H9 (cell line): ENCODE measurements around the gene VIPR2. TPM values are rescaled to one million over a fixed set of nuclear protein-coding genes. Genes with fewer than 3 reads are reported as not detected.

Experiments
- DNase-seq: peaks from one replicate; pipeline ENCODE4 v3.0.0-alpha.2; 2017
- H2AFZ ChIP-seq: one replicate; pipeline ENCODE4 v1.6.1; 2013; ENCODE audit warnings: mild to moderate bottlenecking, low read length, control low read depth, moderate library complexity
- H2AK5ac ChIP-seq: 2 replicates; pipeline ENCODE4 v1.6.1; 2013; ENCODE audit warnings: low read length, control low read depth, mixed read lengths; ENCODE audit not compliant: insufficient read length
- H2BK120ac ChIP-seq: one replicate; pipeline ENCODE4 v1.6.1; 2013; ENCODE audit warnings: low read depth, mild to moderate bottlenecking, low read length, control low read depth, inconsistent platforms; ENCODE audit not compliant: poor library complexity, severe bottlenecking
- H2BK12ac ChIP-seq: 2 replicates; pipeline ENCODE4 v1.6.1; 2013; ENCODE audit warnings: low read length, control low read depth, mixed read lengths, low read depth; ENCODE audit not compliant: insufficient read length
- H2BK15ac ChIP-seq: 2 replicates; pipeline ENCODE4 v1.6.1; 2013; ENCODE audit warnings: low read depth, low read length, control low read depth
- H2BK20ac ChIP-seq: one replicate; pipeline ENCODE4 v1.6.1; 2013; ENCODE audit warnings: low read depth, mild to moderate bottlenecking, low read length, control low read depth, inconsistent platforms; ENCODE audit not compliant: poor library complexity, severe bottlenecking
- H2BK5ac ChIP-seq: 2 replicates; pipeline ENCODE4 v1.6.1; 2013; ENCODE audit warnings: low read length, control low read depth, mixed read lengths; ENCODE audit not compliant: insufficient read length
- H3K14ac ChIP-seq: 2 replicates; pipeline ENCODE4 v1.6.1; 2013; ENCODE audit warnings: low read length, control low read depth; ENCODE audit not compliant: insufficient read depth
- H3K18ac ChIP-seq: 2 replicates; pipeline ENCODE4 v1.6.1; 2013; ENCODE audit warnings: low read depth, mild to moderate bottlenecking, mixed read lengths, low read length, control low read depth; ENCODE audit not compliant: insufficient read length
- H3K23ac ChIP-seq: 2 replicates; pipeline ENCODE4 v1.6.1; 2013; ENCODE audit warnings: low read length, control low read depth, mixed read lengths, low read depth; ENCODE audit not compliant: insufficient read length
- H3K23me2 ChIP-seq: 2 replicates; pipeline ENCODE4 v1.6.1; 2013; ENCODE audit warnings: low read depth, mild to moderate bottlenecking, mixed read lengths, low read length, control low read depth; ENCODE audit not compliant: insufficient read length, poor library complexity, severe bottlenecking
- H3K27ac ChIP-seq: 2 replicates; pipeline ENCODE4 v1.5.1; 2013; ENCODE audit warnings: low read length, control low read depth, mixed read lengths, low read depth; ENCODE audit not compliant: insufficient read length
- H3K27me3 ChIP-seq: 2 replicates; pipeline ENCODE4 v1.6.1; 2013; ENCODE audit warnings: low read length, control low read depth, inconsistent platforms; ENCODE audit not compliant: insufficient read depth
- H3K4ac ChIP-seq: 2 replicates; pipeline ENCODE4 v1.6.1; 2013; ENCODE audit warnings: low read depth, mild to moderate bottlenecking, control low read depth, inconsistent platforms, low read length, moderate library complexity
- H3K4me1 ChIP-seq: 2 replicates; pipeline ENCODE4 v1.6.1; 2013; ENCODE audit warnings: low read length, control low read depth, inconsistent platforms; ENCODE audit not compliant: insufficient read depth
- H3K4me2 ChIP-seq: 2 replicates; pipeline ENCODE4 v1.6.1; 2013; ENCODE audit warnings: low read length, control low read depth, mixed read lengths; ENCODE audit not compliant: insufficient read length, insufficient read depth
- H3K56ac ChIP-seq: 2 replicates; pipeline ENCODE4 v1.6.1; 2013; ENCODE audit warnings: low read depth, mild to moderate bottlenecking, mixed read lengths, low read length, control low read depth; ENCODE audit not compliant: insufficient read length
- H3K79me1 ChIP-seq: 2 replicates; pipeline ENCODE4 v1.6.1; 2013; ENCODE audit warnings: low read depth, mild to moderate bottlenecking, moderate library complexity, low read length, control low read depth, inconsistent platforms; ENCODE audit not compliant: insufficient read depth, poor library complexity, severe bottlenecking
- H3K79me2 ChIP-seq: 2 replicates; pipeline ENCODE4 v1.6.1; 2013; ENCODE audit warnings: low read length, control low read depth, inconsistent platforms; ENCODE audit not compliant: insufficient read depth
- H3K9ac ChIP-seq: 2 replicates; pipeline ENCODE4 v1.6.1; 2013; ENCODE audit warnings: low read length, control low read depth, mixed read lengths; ENCODE audit not compliant: insufficient read length; ENCODE audit errors: extremely low read depth
- H3K9me3 ChIP-seq: one replicate; pipeline ENCODE4 v1.6.1; 2013; ENCODE audit warnings: low read depth, low read length, inconsistent platforms; ENCODE audit not compliant: control insufficient read depth
- H3T11ph ChIP-seq: one replicate; pipeline ENCODE4 v1.6.1; 2013; ENCODE audit warnings: mild to moderate bottlenecking, low read length, control low read depth, inconsistent platforms
- H4K20me1 ChIP-seq: one replicate; pipeline ENCODE4 v1.6.1; 2013; ENCODE audit not compliant: control insufficient read depth, insufficient read length, insufficient read depth
- H4K5ac ChIP-seq: 2 replicates; pipeline ENCODE4 v1.6.1; 2013; ENCODE audit warnings: low read depth, mild to moderate bottlenecking, mixed read lengths, low read length, control low read depth; ENCODE audit not compliant: insufficient read length
- H4K8ac ChIP-seq: replicated peaks from 2 replicates; pipeline ENCODE4 v1.6.1; 2013; ENCODE audit warnings: low read length, control low read depth, mixed read lengths, low read depth; ENCODE audit not compliant: insufficient read length
- H4K91ac ChIP-seq: 2 replicates; pipeline ENCODE4 v1.6.1; 2013; ENCODE audit warnings: low read depth, mild to moderate bottlenecking, moderate library complexity, mixed read lengths, low read length, control low read depth; ENCODE audit not compliant: insufficient read length
- H3K27ac Mint-ChIP-seq, 3 experiments: 2 replicates in 2 of 3; 3 replicates in 1 of 3; pipeline ENCODE4 v1.8.0; 2020 to 2021; ENCODE audit warnings: mixed read lengths in 3 of 3, mild to moderate bottlenecking in 1 of 3, moderate library complexity in 1 of 3
- H3K27me3 Mint-ChIP-seq: 2 replicates; pipeline ENCODE4 v1.8.0; 2021; ENCODE audit warnings: low read depth, mild to moderate bottlenecking, moderate library complexity, mixed read lengths
- H3K36me3 Mint-ChIP-seq, 3 experiments: 2 replicates in 2 of 3; 3 replicates in 1 of 3; pipeline ENCODE4 v1.8.0; 2020 to 2021; ENCODE audit warnings: low read depth in 3 of 3, mixed read lengths in 3 of 3; ENCODE audit not compliant: insufficient read depth in 1 of 3
- H3K4me1 Mint-ChIP-seq, 2 experiments: 2 replicates each; pipeline ENCODE4 v1.8.0; 2020; ENCODE audit warnings: mixed read lengths in 2 of 2
- H3K4me3 Mint-ChIP-seq, 2 experiments: 2 replicates in 1 of 2; 3 replicates in 1 of 2; pipeline ENCODE4 v1.8.0; 2020 to 2021; ENCODE audit warnings: mild to moderate bottlenecking in 2 of 2, mixed read lengths in 2 of 2, moderate library complexity in 1 of 2
- H3K9me3 Mint-ChIP-seq, 2 experiments: 2 replicates in 1 of 2; 3 replicates in 1 of 2; pipeline ENCODE4 v1.8.0; 2020; ENCODE audit warnings: mild to moderate bottlenecking in 2 of 2, mixed read lengths in 2 of 2, moderate library complexity in 1 of 2
- CTCF ChIP-seq: fragments of 200-600 bp; sonication (generic); conservative IDR thresholded peaks from 3 replicates; pipeline ENCODE4 v1.8.0; 2021; ENCODE audit warnings: antibody characterized with exemption, mild to moderate bottlenecking
- WGBS: extraction: QIAGEN DNeasy Blood & Tissue Kit; methylation state at CpG from one replicate; pipeline ENCODE4 v1.1.7; 2013; ENCODE audit warnings: missing lambda C conversion rate, low lambda C conversion rate, mixed read lengths; ENCODE audit not compliant: insufficient read length; ENCODE audit errors: extremely low coverage; 5-methylcytosine and 5-hydroxymethylcytosine counted together
- total RNA-seq: library from RNA; stranded (reverse); gene quantifications from 2 replicates; pipeline ENCODE4 v1.2.1, GENCODE V29; 2021

The VIPR2 gene
- total RNA-seq, 1 experiment from 2014 or later = 1.6 TPM

- TF ChIP-seq CTCF = no peak
- peaks cover 6 to 10% of the 10 kb centered on the region in 2 experiments; a peak in 3 of 5 replicates for H3K9me3 Mint-ChIP-seq
- H2AFZ ChIP-seq = no peak overlapping the region
- no peak overlapping the region for H2BK120ac ChIP-seq
- H3K27ac ChIP-seq = no peak overlapping the region
- no peak overlapping the region for H3K4ac ChIP-seq
- H3K14ac ChIP-seq = no peak overlapping the region
- H3K9me3 ChIP-seq = no peaks in the 10 kb centered on the region
- no peak overlapping the region for H4K8ac ChIP-seq
- H3K18ac ChIP-seq = no peak overlapping the region
- H3K4me2 ChIP-seq = no peak overlapping the region
- H2BK12ac ChIP-seq = no peak overlapping the region
- no peaks in the 10 kb centered on the region for H3K79me2 ChIP-seq
- H2BK20ac ChIP-seq = no peak overlapping the region
- H3K27ac Mint-ChIP-seq = no peak overlapping the region
- H4K20me1 ChIP-seq = no peaks in the 10 kb centered on the region
- H3K4me1 Mint-ChIP-seq = peaks cover 30 to 39% of the 10 kb centered on the region in 2 experiments
- no peak overlapping the region for H4K5ac ChIP-seq
- no peak overlapping the region for H2BK15ac ChIP-seq
- 0 out of 2 replicates have a peak, but pooled peaks cover 2% of the 10 kb centered on the region for H3K4me1 ChIP-seq
- no CpG with 5 or more reads among the region's 17 CpGs for WGBS
- no peak overlapping the region for H3K23ac ChIP-seq
- H3K4me3 Mint-ChIP-seq = no peak overlapping the region
- no peak overlapping the region for H3K9ac ChIP-seq
- no peak overlapping the region for H4K91ac ChIP-seq
- DNase-seq = peak; percentile 23
- no peaks in the 10 kb centered on the region for H3K23me2 ChIP-seq
- H3K56ac ChIP-seq = no peak overlapping the region
- H3K27me3 ChIP-seq = no peaks in the 10 kb centered on the region
- no peaks in the 10 kb centered on the region for H3K79me1 ChIP-seq
- H2AK5ac ChIP-seq = no peak overlapping the region
- no peak overlapping the region for H3T11ph ChIP-seq
- H2BK5ac ChIP-seq = no peak overlapping the region
- H3K27me3 Mint-ChIP-seq = peaks cover 12% of the 10 kb centered on the region
- peaks cover 0 to 10% (median 0%) of the 10 kb centered on the region in 3 experiments; a peak in 2 of 7 replicates for H3K36me3 Mint-ChIP-seq
Observed at GRCh38 chr7:159023206-159023605, 121.5 kb downstream of the VIPR2 start.
